GM19239 (cell line): Measurements from ENCODE around the gene ZACN.
A peak's percentile ranks its signal among the peaks of the same experiment; 100 is the strongest.
"Not testable (repeated sequence)": the region's sequence is repeated elsewhere in the genome, so short reads cannot be mapped to it uniquely, and the experiment has no call there.

Source experiments
- DNase-seq: peaks from one replicate; pipeline ENCODE4 v3.0.0; 2011; ENCODE audit warnings: low spot score; ENCODE audit not compliant: insufficient read length
- FAIRE-seq: peaks from 2 replicates; lab custom pipeline; 2011; peaks lifted over from hg19 to GRCh38; lab: Jason Lieb, UNC

Gene ZACN

DNA sequence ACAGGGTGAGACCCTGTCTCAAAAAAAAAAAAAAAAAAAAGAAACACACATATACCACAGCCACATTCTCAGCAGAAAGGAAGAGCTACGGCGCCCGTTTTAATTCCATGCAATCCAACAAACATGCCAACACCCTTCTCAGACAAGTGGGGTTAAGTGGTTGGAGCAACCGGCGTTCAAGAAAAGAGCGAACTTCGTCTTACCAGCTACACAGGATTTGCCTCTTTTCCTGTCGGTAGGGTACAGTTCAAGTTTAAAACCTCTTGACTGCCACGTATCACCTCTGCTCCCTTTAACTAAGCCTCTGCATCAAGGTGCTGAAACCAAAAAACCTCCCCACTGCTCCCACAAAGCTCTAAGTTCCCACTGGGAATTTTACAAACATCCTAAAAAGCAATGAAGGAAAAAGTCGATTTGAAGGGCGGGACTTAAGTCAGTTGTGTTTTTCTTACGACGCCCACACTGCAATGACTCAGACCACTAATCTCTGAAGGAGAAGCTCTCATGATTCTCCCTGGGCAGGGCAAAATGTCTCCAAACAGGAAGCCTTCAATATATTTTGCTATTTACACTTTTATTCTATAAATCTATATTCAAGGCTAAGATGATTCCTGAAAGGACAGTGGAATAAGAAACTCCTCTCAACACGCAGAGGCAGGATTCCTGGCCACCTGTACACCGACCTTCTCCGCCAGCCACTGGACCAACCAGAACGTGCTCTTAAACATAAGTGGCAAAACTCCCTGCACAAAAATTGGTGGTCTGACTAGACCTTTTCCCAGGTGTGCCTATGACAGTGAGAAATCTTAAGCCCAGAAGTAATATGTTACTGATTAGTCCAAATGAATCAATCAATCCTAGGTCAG, 25.5 kb upstream of the ZACN start:
- FAIRE-seq (no peak), DNase-seq (no peak)

DNA sequence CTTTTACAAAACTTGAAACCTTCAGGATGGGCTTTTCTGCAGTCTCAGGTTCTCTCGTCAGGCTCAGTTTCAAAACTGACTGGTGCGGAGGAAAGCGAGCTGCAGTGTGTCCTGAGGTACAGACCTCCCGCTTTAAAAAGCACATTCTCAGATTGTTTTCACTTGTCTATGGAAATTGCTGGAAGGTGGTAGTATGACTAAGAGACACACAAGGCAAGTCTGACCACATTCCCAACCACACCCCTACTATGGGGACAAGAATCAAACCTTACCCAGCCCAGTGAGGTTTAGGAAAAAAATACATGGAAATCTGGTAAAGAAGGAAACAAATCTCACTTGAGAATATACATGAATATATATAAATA, 24.9 kb upstream of the ZACN start:
- FAIRE-seq (no peak), DNase-seq (no peak)

DNA sequence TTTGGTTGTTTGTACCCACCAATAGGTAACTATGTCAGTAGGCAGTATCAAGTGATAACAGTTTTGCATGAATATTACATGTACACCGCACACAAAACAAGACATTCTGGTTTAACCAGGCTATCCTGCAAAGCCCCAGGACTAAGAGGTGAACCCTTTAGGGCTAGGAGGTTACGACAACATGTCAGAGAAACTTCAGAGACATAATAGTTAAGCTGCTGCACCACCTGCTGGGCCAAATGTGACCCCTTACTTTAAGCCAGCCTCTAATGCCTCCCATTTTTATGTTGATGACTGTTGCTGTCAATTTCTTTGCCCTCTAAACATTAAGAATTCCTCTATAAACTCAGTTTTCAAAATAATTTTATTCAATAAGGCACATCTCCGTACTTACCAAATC, 22.1 kb upstream of the ZACN start:
- FAIRE-seq (no peak), DNase-seq (no peak)

DNA sequence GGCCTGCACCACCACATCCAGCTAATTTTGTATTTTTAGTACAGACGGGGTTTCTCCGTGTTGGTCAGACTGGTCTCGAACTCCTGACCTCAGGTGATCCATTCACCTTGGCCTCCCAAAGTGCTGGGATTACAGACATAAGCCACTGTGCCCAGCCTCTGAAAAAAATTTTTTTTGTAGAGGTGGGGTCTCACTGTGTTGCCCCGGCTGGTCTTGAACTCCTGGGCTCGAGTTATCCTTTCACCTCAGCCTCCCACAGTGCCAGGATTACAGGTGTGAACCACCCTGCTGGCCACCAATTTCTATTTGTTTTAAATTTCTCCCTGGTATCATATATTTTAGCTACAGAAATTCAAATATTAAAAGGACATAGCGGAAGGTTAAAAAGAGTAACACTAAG, 20.7 kb upstream of the ZACN start:
- FAIRE-seq: not testable (repeated sequence)

DNA sequence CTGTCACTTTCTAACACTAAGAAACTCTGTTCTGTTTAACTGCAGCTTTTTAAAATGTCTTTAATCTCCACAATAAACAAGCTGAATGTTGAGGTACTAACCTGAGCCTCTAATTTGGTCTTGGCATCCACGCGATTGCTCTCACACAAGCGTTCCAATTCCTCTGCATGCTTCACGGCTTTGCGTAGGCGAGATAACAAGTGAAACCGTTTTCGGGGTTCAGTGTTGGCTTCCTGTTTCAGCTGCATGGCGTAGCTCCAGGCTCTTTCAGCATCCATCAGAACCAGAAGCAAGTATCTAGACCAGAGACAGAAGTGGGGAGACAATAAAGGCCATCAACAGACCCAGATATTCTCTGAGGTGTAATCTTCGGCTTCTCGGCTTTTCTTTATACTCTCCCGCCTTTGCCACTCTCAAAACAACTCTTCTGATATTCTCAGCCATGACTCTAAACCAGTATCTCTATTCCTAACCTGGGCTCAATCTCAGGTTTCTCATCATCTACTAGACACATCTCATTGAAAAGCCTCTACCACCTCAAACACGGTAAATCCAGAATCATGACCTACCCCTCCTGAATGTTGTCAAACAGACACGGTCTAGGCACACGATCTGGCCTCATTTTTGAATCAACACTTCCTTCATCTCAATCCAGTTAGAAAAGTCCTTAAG, 15.0 kb upstream of the ZACN start:
- FAIRE-seq (no peak), DNase-seq (no peak)

More for the DNA sequence above, 20.7 kb upstream of the ZACN start:
- not testable (repeated sequence) for DNase-seq

DNA sequence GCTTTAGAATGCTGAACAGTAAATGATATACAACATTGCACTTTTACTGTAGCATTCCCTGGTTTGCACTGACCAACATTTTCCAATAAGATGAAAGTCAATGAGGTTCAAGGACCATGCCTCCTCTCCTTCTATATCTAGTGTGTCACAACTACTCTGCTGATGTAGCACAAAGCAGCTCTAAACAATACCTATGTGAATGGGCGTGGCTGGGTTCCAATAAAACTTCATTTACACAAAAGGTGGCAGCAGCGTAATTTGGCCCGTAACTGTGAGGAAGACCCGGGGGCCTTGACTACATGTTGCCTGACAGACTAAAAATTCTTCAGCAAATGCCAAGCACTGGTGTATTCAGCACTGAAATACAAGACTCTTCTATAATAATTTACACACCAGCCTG, 13.2 kb upstream of the ZACN start:
- DNase-seq (no peak), FAIRE-seq (no peak)

DNA sequence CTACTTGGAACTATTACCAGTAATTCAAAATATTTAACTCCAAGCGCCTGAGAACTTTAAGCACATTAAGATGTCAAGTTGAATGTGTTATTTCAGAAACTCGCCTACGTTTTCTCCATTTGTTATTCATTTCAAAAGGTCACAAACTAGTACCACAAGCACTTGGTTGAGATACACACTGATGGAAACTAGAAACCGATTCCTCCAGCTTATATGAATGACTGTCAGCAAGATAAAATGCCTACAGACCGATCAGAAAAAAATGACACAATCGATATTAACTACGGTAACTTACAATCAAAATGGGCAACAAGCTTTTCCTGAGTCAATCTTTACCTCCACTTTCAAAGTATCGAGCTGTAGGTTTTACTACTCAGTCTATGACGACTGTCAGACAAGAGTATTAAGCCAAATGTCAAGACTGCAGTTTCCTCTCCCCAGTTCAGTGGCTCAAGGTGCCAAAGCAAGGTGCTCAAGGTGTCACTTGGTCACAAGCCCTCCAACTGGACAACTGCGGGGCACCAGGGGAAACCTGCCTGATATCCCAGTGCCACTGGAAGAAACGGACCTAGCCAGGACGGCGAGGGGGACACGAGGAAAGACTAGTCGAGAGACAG, 7.3 kb upstream of the ZACN start:
- DNase-seq: no peak
- peak; percentile 66 for FAIRE-seq

DNA sequence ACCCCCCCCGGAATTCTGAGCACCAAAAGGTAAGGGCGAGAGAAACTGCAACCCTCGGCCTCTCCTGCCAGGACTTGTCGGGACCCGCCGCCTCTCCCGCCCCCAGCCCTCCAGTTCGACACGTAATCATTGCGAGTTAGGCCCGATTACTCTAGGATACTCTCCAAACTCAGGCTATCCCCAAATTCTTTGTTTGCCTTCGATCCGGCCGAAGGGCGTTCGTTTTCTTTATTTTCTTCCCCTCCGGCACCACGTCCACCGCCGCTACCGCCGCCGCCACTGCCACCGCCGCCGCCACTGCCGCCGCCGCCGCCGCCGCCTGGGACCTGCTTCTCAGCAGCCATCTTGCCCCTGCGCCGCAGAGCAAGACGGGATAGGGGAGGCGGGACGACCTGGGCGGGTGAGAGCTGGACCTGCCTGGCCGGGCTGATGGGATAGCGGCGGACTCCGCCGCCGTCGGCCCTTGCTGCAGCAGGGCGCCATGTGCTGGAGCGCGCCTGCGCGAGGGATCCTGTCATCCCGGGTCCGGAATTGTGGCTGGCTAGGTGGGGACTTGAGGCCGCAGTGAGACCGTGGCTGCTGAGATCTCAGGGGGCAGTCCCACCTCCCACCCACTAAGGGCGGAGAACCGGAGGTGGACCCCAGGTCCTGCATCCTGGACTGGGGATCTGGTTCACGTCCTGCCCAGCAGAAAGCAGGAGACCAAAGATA, 6.7 kb upstream of the ZACN start, which contains the start of gene SRP68:
TSS of gene SRP68 (minus strand) at position 370 of the 711 bp plus-strand sequence. CDS start at position 344, 26 bp downstream.
- FAIRE-seq: peak; percentile 92

DNA sequence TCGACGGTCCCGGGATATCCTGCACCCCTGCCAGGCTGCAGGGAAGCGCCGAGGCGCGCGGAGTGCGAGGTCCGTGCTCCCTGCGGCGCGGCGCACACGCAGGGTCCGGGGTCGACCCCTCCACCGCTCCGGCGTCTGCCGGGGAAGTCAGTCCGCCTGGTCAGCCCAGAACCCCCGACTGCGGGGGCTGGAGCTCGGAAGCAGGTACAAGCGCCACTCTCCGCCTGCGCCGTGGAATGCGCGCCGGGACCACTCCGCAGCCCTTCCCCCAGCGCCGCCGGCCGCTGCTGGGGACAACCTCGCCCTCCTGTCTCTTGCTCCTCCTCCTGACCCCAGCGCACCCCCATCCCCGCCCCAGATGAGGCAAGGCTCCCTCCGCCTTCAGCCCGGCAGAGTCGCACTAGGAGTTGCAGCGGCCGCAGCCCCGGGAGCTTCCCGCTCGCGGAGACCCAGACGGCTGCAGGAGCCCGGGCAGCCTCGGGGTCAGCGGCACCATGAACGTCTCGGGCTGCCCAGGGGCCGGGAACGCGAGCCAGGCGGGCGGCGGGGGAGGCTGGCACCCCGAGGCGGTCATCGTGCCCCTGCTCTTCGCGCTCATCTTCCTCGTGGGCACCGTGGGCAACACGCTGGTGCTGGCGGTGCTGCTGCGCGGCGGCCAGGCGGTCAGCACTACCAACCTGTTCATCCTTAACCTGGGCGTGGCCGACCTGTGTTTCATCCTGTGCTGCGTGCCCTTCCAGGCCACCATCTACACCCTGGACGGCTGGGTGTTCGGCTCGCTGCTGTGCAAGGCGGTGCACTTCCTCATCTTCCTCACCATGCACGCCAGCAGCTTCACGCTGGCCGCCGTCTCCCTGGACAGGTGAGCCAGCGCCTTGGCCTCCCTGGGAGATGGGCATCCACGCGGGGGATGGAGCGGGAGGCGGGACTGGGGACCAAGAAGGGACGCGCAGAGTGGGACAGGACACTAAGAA, 4.3 kb upstream of the ZACN start, which contains the start of gene GALR2:
TSS of gene GALR2 (plus strand) at position 392 of the 974 bp plus-strand sequence. CDS start at position 495, 103 bp downstream.
- no peak for DNase-seq

More for the DNA sequence above, 6.7 kb upstream of the ZACN start, which contains the start of gene SRP68:
- peak; percentile 93 for DNase-seq

DNA sequence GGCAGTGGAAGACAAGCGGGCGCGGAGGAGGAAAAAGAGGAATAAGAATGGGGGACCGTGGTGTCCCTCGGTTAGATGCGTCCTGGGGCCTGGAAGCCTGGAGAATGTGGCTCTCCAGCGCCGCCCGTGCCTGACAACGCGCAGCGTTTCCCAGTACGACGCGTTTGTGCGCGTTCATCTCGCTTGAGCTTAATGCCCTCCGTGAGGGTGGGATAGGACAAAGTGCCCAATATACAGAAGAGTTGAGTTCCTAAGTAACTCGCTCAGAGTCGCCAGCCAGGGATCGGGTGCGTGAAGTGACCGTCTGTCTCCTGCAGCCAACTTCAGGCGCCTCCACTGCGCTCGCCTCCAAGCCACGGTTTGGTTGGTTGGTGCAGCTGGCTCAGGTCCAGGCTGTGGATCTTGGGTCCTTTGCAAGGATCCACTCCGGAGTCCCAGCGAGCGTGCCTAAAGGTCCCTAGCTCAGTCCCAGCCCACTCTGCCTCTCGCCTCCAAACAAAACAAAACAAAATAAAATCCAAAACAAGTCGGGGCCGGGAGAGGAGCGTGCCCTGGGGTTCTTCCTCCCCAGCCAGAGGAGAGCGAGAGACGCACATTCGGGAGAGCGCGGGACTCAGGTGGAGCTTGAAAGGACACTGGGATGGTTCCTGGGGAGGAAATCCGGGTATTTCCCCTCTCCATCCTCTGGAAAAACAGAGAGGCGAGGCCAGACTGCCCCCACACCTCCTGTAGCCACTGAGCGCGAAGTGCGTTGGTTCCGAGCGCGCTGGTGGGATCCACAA, 3.4 kb upstream of the ZACN start:
- DNase-seq (no peak), FAIRE-seq (no peak)

More for the DNA sequence above, 4.3 kb upstream of the ZACN start, which contains the start of gene GALR2:
- FAIRE-seq: no peak

DNA sequence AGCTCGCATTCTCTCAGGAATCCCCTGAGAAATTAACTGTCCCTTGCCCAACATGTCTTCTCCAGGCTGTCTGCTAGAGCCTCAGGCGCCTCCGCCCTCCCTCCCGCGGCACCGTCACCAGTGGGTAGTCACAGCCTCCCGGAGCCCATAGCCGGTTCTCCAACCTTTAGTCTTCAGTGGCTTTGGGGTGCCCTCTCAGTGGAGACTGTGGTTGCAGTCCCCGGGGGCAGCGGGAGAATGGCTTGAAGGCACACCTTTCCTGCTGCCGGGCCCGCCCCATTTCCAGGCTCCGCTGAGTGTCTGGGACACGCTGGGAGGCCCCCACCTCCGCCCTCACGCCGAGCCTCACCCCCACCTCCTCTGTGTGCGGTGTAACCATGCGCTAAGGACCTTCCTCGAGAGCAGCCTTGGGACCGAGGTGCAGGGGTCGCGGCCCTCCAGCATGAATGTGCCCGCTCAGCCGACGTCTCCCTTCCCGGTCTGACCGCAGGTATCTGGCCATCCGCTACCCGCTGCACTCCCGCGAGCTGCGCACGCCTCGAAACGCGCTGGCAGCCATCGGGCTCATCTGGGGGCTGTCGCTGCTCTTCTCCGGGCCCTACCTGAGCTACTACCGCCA, 2.7 kb upstream of the ZACN start:
- no peak for FAIRE-seq

DNA sequence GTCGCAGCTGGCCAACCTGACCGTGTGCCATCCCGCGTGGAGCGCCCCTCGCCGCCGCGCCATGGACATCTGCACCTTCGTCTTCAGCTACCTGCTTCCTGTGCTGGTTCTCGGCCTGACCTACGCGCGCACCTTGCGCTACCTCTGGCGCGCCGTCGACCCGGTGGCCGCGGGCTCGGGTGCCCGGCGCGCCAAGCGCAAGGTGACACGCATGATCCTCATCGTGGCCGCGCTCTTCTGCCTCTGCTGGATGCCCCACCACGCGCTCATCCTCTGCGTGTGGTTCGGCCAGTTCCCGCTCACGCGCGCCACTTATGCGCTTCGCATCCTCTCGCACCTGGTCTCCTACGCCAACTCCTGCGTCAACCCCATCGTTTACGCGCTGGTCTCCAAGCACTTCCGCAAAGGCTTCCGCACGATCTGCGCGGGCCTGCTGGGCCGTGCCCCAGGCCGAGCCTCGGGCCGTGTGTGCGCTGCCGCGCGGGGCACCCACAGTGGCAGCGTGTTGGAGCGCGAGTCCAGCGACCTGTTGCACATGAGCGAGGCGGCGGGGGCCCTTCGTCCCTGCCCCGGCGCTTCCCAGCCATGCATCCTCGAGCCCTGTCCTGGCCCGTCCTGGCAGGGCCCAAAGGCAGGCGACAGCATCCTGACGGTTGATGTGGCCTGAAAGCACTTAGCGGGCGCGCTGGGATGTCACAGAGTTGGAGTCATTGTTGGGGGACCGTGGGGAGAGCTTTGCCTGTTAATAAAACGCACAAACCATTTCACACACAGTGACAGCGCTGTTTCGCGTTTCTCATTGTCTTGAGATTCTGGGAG, 2.0 kb upstream of the ZACN start:
- no peak for FAIRE-seq
- no peak for DNase-seq

More for the DNA sequence above, 2.7 kb upstream of the ZACN start:
- DNase-seq: no peak

DNA sequence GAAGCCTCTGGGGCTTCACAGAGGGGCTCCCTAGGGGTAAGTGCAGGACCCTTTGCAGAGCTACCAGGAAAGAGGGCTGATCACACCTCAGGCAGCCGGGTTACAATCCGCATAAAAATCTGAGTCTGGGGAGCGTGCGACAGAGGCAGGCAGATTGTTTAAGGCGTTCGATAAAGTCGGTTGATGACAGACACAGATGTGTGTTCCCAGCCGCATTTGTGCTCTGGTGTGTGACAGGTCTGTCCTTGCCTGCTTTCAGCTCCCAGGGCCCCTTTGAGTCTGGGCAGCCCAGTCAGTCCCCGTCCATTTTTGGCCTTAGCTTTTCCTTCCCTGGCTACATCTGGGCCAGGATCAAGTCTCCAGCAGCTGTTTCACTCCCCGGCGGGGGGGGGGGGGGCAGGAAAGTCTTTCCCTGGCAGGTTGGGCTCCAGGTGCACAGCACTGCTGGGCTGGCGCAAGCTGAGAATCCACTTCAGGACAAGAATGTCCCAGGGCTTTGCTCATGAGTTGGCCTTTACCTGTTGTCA, 1.3 kb upstream of the ZACN start:
- FAIRE-seq (peak; percentile 60), DNase-seq (no peak)

DNA sequence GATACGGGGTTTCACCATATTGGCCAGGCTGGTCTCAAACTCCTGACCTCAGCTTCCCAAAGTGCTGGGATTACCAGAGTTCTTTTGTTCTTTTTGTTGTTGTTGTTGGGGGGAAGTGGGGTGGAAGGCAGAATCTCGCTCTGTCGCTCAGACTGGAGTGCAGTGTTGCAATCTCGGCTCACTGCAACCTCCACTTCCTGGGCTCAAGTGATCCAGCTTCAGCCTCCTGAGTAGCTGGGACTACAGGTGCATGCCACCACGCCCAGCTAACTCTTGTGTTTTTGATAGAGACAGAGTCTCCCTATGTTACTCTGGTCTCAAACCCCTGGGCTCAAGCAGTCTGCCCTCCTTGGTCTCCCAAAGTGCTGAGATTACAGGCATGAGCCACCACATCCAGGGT, 612 bp upstream of the ZACN start:
- not testable (repeated sequence) for FAIRE-seq, DNase-seq

DNA sequence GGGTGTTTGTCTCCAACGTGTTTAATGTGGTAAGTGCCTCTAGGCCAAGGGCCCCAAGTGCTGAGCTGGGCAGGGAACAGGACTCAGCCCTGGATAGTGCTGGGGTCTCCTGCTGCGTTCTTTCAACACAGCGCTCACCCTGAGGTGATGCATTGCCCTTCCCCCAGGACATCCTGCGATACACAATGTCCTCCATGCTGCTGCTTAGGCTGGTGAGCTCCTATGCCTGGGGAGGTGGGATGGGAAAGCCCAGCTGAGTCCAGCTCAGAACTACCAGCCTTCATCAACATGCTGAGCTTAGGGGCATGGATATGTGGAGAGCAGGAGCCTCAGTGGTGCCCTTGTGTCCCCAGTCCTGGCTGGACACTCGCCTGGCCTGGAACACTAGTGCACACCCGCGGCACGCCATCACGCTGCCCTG, 563 bp downstream of the ZACN start:
- DNase-seq (no peak), FAIRE-seq (no peak)

DNA sequence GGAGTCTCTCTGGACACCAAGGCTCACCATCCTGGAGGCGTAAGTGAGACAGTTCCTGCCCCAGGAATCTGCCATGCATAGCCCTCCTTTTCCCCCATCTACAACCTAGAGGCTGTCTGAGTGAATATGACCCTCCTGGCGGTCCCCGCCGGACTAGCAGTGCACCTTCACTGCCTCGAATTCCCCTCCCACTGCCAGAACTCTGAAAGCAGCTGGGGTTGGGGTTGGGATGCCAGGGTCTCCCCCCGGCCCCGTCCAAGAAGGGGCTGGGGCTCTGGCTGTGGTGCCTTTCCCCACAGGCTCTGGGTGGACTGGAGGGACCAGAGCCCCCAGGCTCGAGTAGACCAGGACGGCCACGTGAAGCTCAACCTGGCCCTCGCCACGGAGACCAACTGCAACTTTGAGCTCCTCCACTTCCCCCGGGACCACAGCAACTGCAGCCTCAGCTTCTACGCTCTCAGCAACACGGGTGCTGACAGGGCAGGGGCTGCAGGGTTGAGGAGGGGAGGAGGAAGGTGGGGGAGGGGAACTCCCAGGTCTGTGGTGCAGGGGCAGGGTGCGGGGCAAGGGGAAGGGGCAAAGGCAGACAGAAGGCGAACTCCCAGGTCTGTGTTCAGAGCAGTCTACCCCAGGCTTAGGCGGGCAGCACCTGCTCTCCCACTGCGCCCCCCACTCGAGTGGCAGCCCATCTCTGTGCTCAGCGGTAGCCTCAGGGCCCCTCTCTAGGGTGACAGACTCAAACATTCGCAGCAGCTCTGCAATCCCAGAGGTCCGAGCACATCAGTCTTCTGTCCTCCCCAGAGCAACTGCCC, 1.2 kb downstream of the ZACN start:
- no peak for DNase-seq
- no peak for FAIRE-seq
